ENCODE data around the gene CDCA5. TPM values are rescaled to one million over a fixed set of nuclear protein-coding genes. Genes with fewer than 3 reads are reported as not detected.

Gene CDCA5
- polyA plus RNA-seq, 1 of the 3 experiments (the other 2 are of a cell fraction), result 16.3 TPM

DNA sequence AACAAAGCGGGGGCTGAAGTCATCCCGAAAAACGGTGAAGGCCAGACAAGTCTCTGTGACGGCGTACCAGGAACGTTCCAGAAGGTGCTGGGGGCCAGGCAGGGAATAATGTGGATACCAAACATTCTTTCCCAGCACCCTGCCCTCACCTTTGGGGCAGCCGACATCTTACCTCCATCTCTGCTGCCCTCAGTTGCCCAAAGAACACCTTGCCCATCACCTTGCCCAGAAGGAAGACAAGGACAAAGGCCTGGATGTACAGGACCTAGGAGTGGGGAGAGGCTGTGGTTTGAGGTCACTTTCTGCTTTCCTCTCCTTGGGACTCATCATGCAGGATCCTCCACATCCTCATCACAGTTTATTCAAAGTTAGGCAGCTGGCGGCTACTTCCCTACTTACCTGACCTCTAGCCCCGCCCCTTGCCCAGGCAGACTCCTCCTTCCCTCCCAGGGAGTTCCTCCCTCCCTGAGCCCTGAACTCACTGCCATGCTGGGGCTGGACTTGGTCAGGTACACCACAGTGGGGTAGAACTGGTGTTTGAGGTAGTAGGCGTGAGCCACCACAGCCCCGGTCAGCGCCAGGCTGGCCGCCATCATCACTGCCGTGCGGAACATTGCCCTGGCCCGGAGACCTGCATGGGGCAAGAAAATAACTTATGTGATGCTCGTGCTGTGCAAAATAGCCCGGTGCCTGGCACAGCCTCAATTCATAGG lies 49.3 kb upstream of the CDCA5 start:
- H3K79me2 ChIP-seq (ENCODE audit: insufficient read depth), result peaks cover 28% of the 10 kb centered on the region; the same call in 1 of the 2 replicates
- CTCF ChIA-PET, result interaction anchor here (0.6 to 2.7 kb wide), 7 partner anchors 11 to 205 kb away, joined by 3 to 23 read pairs (median 6); partner anchors contain the start of genes CAPN1, FAU, MRPL49 and POLA2
- peak; percentile 62 for DNase-seq

More for the DNA sequence above, 49.3 kb upstream of the CDCA5 start:
- Histone ChIP-seq H2AFZ (ENCODE audit: low read depth) (no peak overlapping the region), H3K4me2 (peak overlapping the region; percentile 92), H3K4me1 (ENCODE audit: control insufficient read depth in 1 of 2, insufficient read depth in 2 of 2, low read depth in 1 of 2, low read length in 1 of 2) (peaks cover 0 to 28% of the 10 kb centered on the region in 2 experiments; a peak in 2 of 4 replicates), H3K9me2 (no peaks in the 10 kb centered on the region), H3K36me3 (replicated peaks in 1 of 2; ENCODE audit: control insufficient read depth in 1 of 2, insufficient read depth in 2 of 2, low read length in 1 of 2) (peaks cover 19 to 42% of the 10 kb centered on the region in 2 experiments), H3F3A (replicated peaks; ENCODE audit: insufficient read depth) (no peaks in the 10 kb centered on the region), H3K9ac (peak overlapping the region; percentile 95; the same call in 1 of the 2 replicates), H3K27me3 (ENCODE audit: insufficient read depth) (no peaks in the 10 kb centered on the region), H3K27ac (ENCODE audit: low read depth in 2 of 2, low read length in 1 of 2) (no peak overlapping the region; a peak in 1 of 4 replicates), H3K4me3 (ENCODE audit: low read depth in 2 of 2, low read length in 1 of 2) (peak overlapping the region; percentile 88 to 96), H3K9me3 (no peaks in the 10 kb centered on the region), H4K20me1 (ENCODE audit: insufficient read depth) (no peaks in the 10 kb centered on the region; the same call in 1 of the 2 replicates)
- POLR2A ChIA-PET, result interaction anchor here (0.5 to 2.9 kb wide), 2 partner anchors 11 to 59 kb away, joined by 3 to 20 read pairs; partner anchors contain the start of genes FAU and MRPL49
- WGBS (ENCODE audit: low lambda C conversion rate), result 45% methylated on average over 14 of the region's 18 CpGs
- TF ChIP-seq TEAD4 (IDR thresholded peaks at IDR 0.05; ENCODE audit: borderline replicate concordance, insufficient read depth) (no peak), FOXJ3 (CRISPR knock-in tag; IDR thresholded peaks at IDR 0.05) (no peak), CHD2 (IDR thresholded peaks at IDR 0.05; ENCODE audit: low read length, partially characterized antibody) (no peak), FOSL2 (IDR thresholded peaks at IDR 0.05; ENCODE audit: borderline replicate concordance, low read depth) (no peak), EZH2phosphoT487 (IDR thresholded peaks at IDR 0.05; ENCODE audit: borderline replicate concordance, low read depth) (no peak), EP300 (IDR thresholded peaks at IDR 0.05; ENCODE audit: borderline replicate concordance in 1 of 2, low read depth in 1 of 2, low read length in 1 of 2) (no peak), FOXM1 (IDR thresholded peaks at IDR 0.05; ENCODE audit: low read depth) (no peak), RCOR1 (IDR thresholded peaks at IDR 0.05; ENCODE audit: low read length) (no peak), POLR2AphosphoS5 (IDR thresholded peaks at IDR 0.05; ENCODE audit: low read depth, low read length) (no peak), MXI1 (IDR thresholded peaks at IDR 0.05; ENCODE audit: low read depth, low read length) (no peak), GABPA (IDR thresholded peaks at IDR 0.05; ENCODE audit: low read depth) (no peak), RFX5 (IDR thresholded peaks at IDR 0.05; ENCODE audit: low read length) (no peak), JUND (IDR thresholded peaks at IDR 0.05) (no peak), YY1 (IDR thresholded peaks at IDR 0.05; ENCODE audit: low read depth) (no peak)
- TF ChIP-seq, protein P1, sequence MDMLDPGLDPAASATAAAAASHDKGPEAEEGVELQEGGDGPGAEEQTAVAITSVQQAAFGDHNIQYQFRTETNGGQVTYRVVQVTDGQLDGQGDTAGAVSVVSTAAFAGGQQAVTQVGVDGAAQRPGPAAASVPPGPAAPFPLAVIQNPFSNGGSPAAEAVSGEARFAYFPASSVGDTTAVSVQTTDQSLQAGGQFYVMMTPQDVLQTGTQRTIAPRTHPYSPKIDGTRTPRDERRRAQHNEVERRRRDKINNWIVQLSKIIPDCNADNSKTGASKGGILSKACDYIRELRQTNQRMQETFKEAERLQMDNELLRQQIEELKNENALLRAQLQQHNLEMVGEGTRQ (IDR thresholded peaks at IDR 0.05; ENCODE audit: borderline replicate concordance, low read depth, low read length), result no peak
- TF ChIP-seq, protein P2, sequence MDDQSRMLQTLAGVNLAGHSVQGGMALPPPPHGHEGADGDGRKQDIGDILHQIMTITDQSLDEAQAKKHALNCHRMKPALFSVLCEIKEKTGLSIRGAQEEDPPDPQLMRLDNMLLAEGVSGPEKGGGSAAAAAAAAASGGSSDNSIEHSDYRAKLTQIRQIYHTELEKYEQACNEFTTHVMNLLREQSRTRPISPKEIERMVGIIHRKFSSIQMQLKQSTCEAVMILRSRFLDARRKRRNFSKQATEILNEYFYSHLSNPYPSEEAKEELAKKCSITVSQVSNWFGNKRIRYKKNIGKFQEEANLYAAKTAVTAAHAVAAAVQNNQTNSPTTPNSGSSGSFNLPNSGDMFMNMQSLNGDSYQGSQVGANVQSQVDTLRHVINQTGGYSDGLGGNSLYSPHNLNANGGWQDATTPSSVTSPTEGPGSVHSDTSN (IDR thresholded peaks at IDR 0.05), result no peak
- TF ChIP-seq, protein P3, sequence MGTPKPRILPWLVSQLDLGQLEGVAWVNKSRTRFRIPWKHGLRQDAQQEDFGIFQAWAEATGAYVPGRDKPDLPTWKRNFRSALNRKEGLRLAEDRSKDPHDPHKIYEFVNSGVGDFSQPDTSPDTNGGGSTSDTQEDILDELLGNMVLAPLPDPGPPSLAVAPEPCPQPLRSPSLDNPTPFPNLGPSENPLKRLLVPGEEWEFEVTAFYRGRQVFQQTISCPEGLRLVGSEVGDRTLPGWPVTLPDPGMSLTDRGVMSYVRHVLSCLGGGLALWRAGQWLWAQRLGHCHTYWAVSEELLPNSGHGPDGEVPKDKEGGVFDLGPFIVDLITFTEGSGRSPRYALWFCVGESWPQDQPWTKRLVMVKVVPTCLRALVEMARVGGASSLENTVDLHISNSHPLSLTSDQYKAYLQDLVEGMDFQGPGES (IDR thresholded peaks at IDR 0.05; ENCODE audit: low read depth, low read length), result no peak
- TF ChIP-seq, protein P4, sequence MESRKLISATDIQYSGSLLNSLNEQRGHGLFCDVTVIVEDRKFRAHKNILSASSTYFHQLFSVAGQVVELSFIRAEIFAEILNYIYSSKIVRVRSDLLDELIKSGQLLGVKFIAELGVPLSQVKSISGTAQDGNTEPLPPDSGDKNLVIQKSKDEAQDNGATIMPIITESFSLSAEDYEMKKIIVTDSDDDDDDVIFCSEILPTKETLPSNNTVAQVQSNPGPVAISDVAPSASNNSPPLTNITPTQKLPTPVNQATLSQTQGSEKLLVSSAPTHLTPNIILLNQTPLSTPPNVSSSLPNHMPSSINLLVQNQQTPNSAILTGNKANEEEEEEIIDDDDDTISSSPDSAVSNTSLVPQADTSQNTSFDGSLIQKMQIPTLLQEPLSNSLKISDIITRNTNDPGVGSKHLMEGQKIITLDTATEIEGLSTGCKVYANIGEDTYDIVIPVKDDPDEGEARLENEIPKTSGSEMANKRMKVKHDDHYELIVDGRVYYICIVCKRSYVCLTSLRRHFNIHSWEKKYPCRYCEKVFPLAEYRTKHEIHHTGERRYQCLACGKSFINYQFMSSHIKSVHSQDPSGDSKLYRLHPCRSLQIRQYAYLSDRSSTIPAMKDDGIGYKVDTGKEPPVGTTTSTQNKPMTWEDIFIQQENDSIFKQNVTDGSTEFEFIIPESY (IDR thresholded peaks at IDR 0.05; ENCODE audit: borderline replicate concordance, low read depth), result no peak
- TF ChIP-seq, protein P5, sequence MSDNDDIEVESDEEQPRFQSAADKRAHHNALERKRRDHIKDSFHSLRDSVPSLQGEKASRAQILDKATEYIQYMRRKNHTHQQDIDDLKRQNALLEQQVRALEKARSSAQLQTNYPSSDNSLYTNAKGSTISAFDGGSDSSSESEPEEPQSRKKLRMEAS (IDR thresholded peaks at IDR 0.05; ENCODE audit: low read depth), result no peak

Measured in SK-N-SH (cell line).